Ascending aorta (tissue), 2 donors: ENCODE measurements around the gene AMH. TPM values are rescaled to one million over a fixed set of nuclear protein-coding genes. Genes with fewer than 3 reads are reported as not detected.

Experiments
- DNase-seq, 2 donors: peaks; one replicate each; pipeline ENCODE4 v3.0.0-alpha.2; 2019; ENCODE audit warnings: low spot score in 2 of 2
- H3K27ac ChIP-seq, 2 donors: fragments of 200-600 bp; sonication (generic); one replicate each; pipeline ENCODE4 v1.5.1; 2016 to 2017; ENCODE audit warnings: mild to moderate bottlenecking in 1 of 2
- H3K27me3 ChIP-seq: fragments of 200-600 bp; sonication (generic); one replicate; pipeline ENCODE4 v1.5.1; 2017
- H3K36me3 ChIP-seq, 2 donors: fragments of 200-600 bp; sonication (generic); one replicate each; pipeline ENCODE4 v1.5.1; 2016
- H3K4me1 ChIP-seq, 2 donors: fragments of 200-600 bp; sonication (generic); one replicate each; pipeline ENCODE4 v1.5.1; 2016 to 2017; ENCODE audit warnings: mild to moderate bottlenecking in 1 of 2
- H3K4me3 ChIP-seq, 2 donors: fragments of 200-600 bp; sonication (generic); one replicate each; pipeline ENCODE4 v1.5.1; 2016 to 2017; ENCODE audit warnings: mild to moderate bottlenecking in 1 of 2
- H3K9me3 ChIP-seq, 2 donors: fragments of 200-600 bp; sonication (generic); one replicate each; pipeline ENCODE4 v1.5.1; 2016
- intact Hi-C: fragments of 100-400 bp; cut with DNase I; formaldehyde crosslinking; loops from one replicate; pipeline ENCODE4 v1.15.1; 2023
- total RNA-seq: library from RNA; depleted of rRNA; stranded (reverse); fragments of >200 nt; gene quantifications from one replicate; pipeline ENCODE4 v1.1.0, GENCODE V29; 2016
- TF ChIP-seq, protein P1 (sequence below), 3 experiments: fragments of 200-600 bp in 2 of 3; fragments of 450-650 bp in 1 of 3; sonication (generic) in 2 of 3; IDR thresholded peaks; one replicate each; pipeline ENCODE4 v1.5.1; 2016 to 2019; ENCODE audit warnings: antibody characterized with exemption in 3 of 3, mild to moderate bottlenecking in 1 of 3, moderate library complexity in 1 of 3

The AMH gene
- total RNA-seq, 1 donor from 2014 or later = not detected

DNA sequence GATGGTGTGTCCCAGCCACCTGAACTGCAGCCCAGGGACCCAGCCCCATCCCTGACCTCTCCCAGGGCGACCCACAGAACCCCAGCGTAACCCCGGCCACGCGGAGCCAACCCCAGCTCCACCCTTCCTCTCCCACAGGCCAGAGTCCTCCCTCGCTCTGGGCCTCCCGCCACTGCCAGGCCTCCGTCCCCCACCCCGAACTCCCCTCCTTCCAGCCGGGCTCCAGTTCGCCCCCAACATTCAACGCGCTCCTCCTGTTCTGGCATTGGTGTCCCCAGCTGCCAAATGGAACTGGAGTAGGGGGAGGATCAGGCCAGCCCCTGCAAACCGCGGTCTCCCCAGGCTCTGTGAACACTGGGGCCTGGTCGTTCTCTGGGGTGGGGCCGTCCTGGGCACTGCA is 51.4 kb downstream of the AMH start:
- Histone ChIP-seq H3K4me1 (no peaks in the 10 kb centered on the region), H3K36me3 (no peaks in the 10 kb centered on the region), H3K9me3 (no peaks in the 10 kb centered on the region), H3K4me3 (no peak overlapping the region), H3K27me3 (peaks cover 12% of the 10 kb centered on the region), H3K27ac (no peak overlapping the region)
- intact Hi-C loops = no loop called here
- no peak for DNase-seq
- TF ChIP-seq, protein P1, sequence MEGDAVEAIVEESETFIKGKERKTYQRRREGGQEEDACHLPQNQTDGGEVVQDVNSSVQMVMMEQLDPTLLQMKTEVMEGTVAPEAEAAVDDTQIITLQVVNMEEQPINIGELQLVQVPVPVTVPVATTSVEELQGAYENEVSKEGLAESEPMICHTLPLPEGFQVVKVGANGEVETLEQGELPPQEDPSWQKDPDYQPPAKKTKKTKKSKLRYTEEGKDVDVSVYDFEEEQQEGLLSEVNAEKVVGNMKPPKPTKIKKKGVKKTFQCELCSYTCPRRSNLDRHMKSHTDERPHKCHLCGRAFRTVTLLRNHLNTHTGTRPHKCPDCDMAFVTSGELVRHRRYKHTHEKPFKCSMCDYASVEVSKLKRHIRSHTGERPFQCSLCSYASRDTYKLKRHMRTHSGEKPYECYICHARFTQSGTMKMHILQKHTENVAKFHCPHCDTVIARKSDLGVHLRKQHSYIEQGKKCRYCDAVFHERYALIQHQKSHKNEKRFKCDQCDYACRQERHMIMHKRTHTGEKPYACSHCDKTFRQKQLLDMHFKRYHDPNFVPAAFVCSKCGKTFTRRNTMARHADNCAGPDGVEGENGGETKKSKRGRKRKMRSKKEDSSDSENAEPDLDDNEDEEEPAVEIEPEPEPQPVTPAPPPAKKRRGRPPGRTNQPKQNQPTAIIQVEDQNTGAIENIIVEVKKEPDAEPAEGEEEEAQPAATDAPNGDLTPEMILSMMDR (IDR thresholded peaks at IDR 0.05) = no peak

Other genes starting within 250 kb of the AMH start
- gene BTBD2, start 233.6 kb upstream of the AMH start, total RNA-seq = 90.1 TPM
- gene MKNK2, start 198.1 kb upstream of the AMH start, total RNA-seq = 228 TPM
- 44.4 TPM for gene MOB3A, start 153.0 kb upstream of the AMH start, total RNA-seq
- gene IZUMO4, start 152.4 kb upstream of the AMH start, total RNA-seq = not detected
- 98.8 TPM for gene AP3D1, start 97.8 kb upstream of the AMH start, total RNA-seq
- 156 TPM for gene DOT1L, start 85.4 kb upstream of the AMH start, total RNA-seq
- 23.9 TPM for gene PLEKHJ1, start 13.0 kb upstream of the AMH start, total RNA-seq
- gene SF3A2, start 12.5 kb upstream of the AMH start, total RNA-seq = 21.3 TPM
- gene JSRP1, start 7.1 kb downstream of the AMH start, total RNA-seq = not detected
- gene PEAK3, start 32.9 kb downstream of the AMH start, total RNA-seq = 4.7 TPM
- gene LINGO3, start 58.8 kb downstream of the AMH start, total RNA-seq = not detected
- gene LSM7, start 79.3 kb downstream of the AMH start, total RNA-seq = 31.4 TPM
- 95.7 TPM for gene SPPL2B, start 79.4 kb downstream of the AMH start, total RNA-seq
- gene TMPRSS9, start 110.9 kb downstream of the AMH start, total RNA-seq = not detected
- 55.0 TPM for gene TIMM13, start 178.3 kb downstream of the AMH start, total RNA-seq
- gene LMNB2, start 207.6 kb downstream of the AMH start, total RNA-seq = 38.7 TPM
- 514 TPM for gene GADD45B, start 226.8 kb downstream of the AMH start, total RNA-seq